Embryonic facial prominence (tissue), 1 donor: ENCODE data around the gene HSPG2.
"Not testable (repeated sequence)": the region's sequence is repeated elsewhere in the genome, so short reads cannot be mapped to it uniquely, and the experiment has no call there.

Source experiments
- DNase-seq: peaks from one replicate; pipeline ENCODE4 v3.0.0-alpha.2; 2016; ENCODE audit errors: extremely low spot score

The HSPG2 gene

GRCh38 chr1:21785764-21786163, 151.3 kb downstream of the HSPG2 start:
- DNase-seq, result not testable (repeated sequence)

GRCh38 chr1:21783679-21784603, 153.2 kb downstream of the HSPG2 start:
- peak; percentile 96 for DNase-seq

DNA sequence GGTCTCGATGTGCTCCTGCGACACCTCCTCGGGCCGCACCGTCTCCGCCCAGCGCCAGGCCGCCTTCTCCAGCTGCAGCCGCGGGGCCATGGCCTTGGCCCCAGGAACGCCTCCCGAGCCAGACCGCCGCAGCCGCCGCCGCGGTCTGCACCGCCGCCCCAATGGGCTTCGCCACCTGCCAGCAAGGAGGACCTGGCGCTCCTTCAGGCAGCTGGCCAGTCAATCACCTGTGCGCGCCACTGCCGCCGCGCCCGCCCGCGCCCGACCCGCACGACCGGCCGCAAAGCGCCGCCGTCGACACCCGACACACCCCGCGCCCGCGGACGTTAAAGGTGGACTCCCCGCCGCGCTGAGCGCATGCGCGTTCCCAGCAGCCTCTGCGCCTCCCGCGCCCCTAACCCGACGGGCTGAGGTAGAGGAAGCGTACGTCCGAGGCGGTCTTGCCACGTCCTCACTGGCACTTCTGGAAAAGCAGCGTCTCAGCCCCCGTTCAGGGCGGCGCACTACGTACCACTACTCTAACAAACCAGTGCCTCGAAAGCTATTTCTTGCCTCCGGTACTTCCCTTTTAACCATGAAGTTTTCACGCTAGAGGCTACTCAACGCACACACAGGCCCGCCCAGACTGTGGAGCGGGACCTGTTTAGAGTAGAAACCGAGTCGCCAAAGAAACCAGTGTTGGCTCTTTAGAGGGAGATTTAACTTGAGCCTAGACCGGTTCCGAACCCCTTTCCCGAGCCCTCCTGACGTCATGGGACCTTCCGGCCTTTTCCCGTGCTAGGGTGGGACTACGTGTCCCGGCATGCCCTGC, 154.0 kb downstream of the HSPG2 start, which contains the start of gene USP48:
USP48 (minus strand) TSS at position 282 of the 811 bp plus-strand sequence; CDS start at position 90, 192 bp downstream.
- peak; percentile 92 for DNase-seq

DNA sequence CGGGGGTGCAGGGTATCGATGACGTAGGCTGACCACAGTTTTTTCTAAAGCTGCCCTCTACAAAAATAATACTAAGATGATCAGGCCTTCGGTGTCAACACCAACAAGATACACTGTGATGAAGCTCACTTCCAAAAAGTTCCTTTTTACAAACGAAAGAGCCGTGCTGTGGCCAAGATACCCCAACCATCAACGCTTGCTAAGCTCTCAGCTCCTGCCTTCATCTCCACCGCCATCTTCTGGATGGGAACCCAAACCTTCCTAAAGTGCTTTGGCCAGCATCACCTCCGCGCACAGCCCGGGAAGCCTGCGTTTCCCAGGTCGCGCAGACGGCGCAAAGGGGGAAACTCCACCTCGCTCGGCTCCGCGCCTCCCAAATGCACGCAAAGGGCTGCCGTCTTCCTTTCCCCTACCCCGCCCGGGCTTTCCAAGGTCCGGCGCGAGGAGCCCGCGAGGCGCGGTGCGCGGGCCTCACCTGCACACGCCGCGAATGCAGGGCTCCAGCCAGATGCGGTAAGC, 154.7 kb downstream of the HSPG2 start:
- peak; percentile 50 for DNase-seq

DNA sequence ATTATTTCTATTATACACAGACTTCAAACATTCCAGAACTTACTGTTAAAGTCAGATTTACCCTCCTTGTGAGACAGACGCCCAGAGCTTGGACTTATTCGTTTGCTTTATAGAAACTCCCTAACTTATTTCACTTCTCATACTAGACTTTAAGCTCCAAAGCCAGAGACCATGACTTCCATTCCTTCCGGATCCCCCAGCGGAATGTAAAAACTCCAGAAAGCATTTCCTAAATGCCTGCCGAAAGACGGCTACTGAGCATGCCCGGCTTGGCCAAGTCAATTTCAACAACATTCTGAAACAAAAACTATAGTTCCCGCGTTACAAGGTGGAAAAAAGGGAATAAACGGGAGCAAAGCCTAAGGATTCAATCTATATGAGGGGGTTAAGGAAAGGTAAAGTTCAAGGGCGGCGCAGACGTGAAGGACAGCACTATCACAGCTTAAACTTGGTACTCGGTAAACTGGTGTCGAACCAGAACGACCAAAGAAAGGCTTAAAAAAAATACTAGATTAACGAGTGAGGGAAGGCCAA, 155.2 kb downstream of the HSPG2 start:
- no peak for DNase-seq

- no peak for DNase-seq
Observed at GRCh38 chr1:21779613-21780521, 157.2 kb downstream of the HSPG2 start.

- DNase-seq, result no peak
Observed at GRCh38 chr1:21778405-21778727, 158.7 kb downstream of the HSPG2 start.

DNA sequence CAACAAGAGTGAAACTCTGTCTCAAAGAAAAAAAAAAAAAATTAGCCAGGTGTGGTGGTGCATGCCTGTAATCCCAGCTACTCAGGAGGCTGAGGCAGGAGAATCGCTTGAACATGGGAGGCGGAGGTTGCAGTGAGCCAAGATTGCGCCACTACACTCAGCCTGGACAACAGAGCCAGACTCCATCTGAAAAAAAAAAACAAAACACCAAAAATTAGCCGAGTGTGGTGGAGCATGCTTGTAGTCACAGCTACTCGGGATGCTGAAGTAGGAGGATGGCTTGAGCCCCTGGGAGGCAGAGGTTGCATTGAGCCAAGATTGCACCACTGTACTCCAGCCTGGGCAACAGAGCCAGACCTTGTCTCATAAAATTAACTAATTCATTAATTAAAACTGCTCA, 160.2 kb downstream of the HSPG2 start:
- not testable (repeated sequence) for DNase-seq

DNA sequence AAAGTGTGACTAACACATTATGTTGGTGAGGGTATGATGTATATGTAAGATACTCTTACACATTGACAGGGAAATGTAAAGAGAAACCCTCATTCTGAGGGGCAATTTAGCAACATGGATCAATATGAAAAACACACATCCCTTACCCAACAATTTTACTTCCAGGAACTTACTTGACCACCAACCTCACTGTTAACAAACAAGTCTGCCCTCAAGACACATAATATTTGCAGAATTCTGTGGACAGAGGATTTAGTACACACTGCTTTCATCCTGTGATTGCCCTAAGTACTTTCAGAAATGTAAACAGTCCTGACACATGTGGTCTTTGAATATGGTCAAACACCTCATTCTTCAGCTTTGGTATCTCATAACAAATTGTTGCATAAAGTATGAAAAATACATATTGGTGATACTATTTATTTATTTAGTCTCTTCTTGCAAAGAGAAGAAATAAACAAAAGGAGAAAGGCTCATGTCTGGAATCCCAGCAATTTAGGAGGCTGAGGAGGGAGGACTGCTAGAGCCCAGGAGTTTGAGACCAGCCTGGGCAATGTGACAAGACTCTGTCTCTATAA, 161.0 kb downstream of the HSPG2 start:
- DNase-seq, result no peak

DNA sequence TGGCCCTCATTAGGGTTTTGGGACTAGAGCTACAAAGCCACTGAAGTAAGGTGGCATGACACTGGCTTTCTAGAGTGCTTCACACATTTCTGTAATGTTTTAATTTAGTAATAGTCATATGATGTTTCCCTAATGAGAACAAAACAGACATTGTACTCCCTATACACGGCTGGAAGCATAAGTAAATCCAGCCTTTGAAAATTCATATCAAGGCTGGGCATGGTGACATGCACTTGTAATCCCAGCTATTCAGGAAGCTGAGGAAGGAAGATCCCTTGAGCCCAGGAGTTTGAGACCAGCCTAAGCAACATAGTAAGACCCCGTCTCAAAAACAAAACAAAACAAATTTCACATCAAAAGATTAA, 161.6 kb downstream of the HSPG2 start:
- DNase-seq, result no peak

DNA sequence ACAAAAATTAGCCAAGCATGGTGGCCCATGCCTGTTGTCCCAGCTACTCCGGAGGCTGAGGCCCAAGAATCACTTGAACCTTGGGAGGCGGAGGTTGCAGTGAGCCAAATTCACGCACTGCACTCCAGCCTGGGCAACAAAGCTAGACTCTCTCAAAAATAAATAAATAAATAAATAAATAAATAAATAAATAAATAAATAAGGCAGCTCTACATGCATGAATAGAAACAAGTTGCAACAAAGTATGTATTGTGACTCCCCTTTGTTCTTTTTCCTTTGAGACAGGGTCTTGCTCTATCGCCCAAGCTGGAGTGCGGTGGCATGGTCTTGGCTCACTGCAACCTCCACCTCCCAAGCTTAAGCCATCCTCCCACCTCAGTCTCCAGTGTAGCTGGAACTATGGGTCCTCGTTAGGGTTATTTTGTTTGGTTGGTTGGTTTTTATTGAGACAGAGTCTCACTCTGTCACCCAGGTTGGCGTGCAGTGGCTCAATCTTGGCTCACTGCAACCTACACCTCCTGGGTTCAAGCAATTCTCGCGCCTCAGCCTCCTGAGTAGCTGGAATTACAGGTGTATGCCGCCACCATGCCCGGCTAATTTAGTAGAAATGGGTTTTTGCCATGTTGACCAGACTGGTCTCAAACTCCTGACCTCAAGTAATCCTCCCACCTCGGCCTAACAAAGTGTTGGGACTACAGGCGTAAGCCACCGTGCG, 162.1 kb downstream of the HSPG2 start:
- no peak for DNase-seq

- DNase-seq, result no peak
Observed at GRCh38 chr1:21773585-21773984, 163.5 kb downstream of the HSPG2 start.
